Progenitor cell of endocrine pancreas (in vitro differentiated cells): ENCODE results near the gene LENEP. TPM values are rescaled to one million over a fixed set of nuclear protein-coding genes. Genes with fewer than 3 reads are reported as not detected.

Source experiments
- DNase-seq: peaks from one replicate; pipeline ENCODE4 v3.0.0; 2021; ENCODE audit warnings: low spot score; ENCODE audit not compliant: unreplicated experiment
- H3K27ac Mint-ChIP-seq: 2 replicates; pipeline ENCODE4 v1.8.0; 2021; ENCODE audit warnings: mild to moderate bottlenecking, moderate library complexity, mixed read lengths
- H3K27me3 Mint-ChIP-seq: 2 replicates; pipeline ENCODE4 v1.8.0; 2021; ENCODE audit warnings: mixed read lengths
- H3K36me3 Mint-ChIP-seq: 2 replicates; pipeline ENCODE4 v1.8.0; 2022; ENCODE audit warnings: mixed read lengths; ENCODE audit not compliant: insufficient read depth
- H3K4me1 Mint-ChIP-seq: 2 replicates; pipeline ENCODE4 v1.8.0; 2021; ENCODE audit warnings: low read depth, mixed read lengths
- H3K4me3 Mint-ChIP-seq: 2 replicates; pipeline ENCODE4 v1.8.0; 2021; ENCODE audit warnings: low read depth, mild to moderate bottlenecking, moderate library complexity, mixed read lengths
- H3K9me3 Mint-ChIP-seq: 2 replicates; pipeline ENCODE4 v1.8.0; 2021; ENCODE audit warnings: low read depth, mixed read lengths
- total RNA-seq: library from RNA; stranded (reverse); gene quantifications from 2 replicates; pipeline ENCODE4 v1.2.1, GENCODE V29; 2021
- TF ChIP-seq, protein P1 (sequence below): fragments of 200-600 bp; sonication (generic); IDR thresholded peaks from one replicate; pipeline ENCODE4 v1.5.0; 2021; ENCODE audit warnings: antibody characterized with exemption, mild to moderate bottlenecking; ENCODE audit not compliant: unreplicated experiment

The LENEP gene
- total RNA-seq, 1 donor from 2014 or later: 0.84 TPM

- no peak for DNase-seq
- Mint-ChIP-seq H3K27me3 (no peaks in the 10 kb centered on the region), H3K36me3 (no peaks in the 10 kb centered on the region), H3K27ac (peak within 1 kb of the TSS; percentile 96), H3K4me1 (peaks cover 17% of the 10 kb centered on the region), H3K4me3 (peak within 1 kb of the TSS; percentile 98), H3K9me3 (no peaks in the 10 kb centered on the region)
- TF ChIP-seq, protein P1, sequence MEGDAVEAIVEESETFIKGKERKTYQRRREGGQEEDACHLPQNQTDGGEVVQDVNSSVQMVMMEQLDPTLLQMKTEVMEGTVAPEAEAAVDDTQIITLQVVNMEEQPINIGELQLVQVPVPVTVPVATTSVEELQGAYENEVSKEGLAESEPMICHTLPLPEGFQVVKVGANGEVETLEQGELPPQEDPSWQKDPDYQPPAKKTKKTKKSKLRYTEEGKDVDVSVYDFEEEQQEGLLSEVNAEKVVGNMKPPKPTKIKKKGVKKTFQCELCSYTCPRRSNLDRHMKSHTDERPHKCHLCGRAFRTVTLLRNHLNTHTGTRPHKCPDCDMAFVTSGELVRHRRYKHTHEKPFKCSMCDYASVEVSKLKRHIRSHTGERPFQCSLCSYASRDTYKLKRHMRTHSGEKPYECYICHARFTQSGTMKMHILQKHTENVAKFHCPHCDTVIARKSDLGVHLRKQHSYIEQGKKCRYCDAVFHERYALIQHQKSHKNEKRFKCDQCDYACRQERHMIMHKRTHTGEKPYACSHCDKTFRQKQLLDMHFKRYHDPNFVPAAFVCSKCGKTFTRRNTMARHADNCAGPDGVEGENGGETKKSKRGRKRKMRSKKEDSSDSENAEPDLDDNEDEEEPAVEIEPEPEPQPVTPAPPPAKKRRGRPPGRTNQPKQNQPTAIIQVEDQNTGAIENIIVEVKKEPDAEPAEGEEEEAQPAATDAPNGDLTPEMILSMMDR: no peak
Observed at GRCh38 chr1:155002464-155003226, 9.3 kb downstream of the LENEP start, which contains the start of gene ZBTB7B. ZBTB7B (plus strand) TSS chr1:155002802; CDS start chr1:155014661, 11,859 bp downstream.

DNA sequence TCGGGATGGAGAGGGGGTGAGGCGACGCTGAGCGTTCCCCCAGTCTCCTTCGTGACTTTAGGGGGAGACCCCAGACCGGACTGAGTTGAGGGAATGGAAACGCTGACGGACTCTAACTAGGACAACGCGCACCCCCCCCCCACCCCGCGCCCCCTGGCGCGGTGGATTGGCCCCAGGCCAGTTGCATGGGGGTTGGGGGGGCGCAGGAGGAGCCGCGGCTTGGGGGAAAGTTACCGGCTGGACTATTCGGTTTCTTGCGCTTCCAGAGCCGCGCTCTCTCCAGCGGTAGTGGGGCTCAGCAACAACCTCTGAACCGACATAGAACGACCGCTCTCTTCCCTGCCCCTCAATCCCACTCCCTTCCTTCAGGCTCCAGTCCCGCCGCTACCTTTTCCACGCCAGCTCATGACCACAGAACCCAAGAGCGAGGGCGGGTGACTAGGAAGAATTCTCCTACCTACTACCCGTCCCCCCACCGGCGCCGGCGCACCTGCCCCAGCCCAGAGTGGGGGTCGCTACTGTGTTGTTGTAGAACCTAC is 9.9 kb downstream of the LENEP start:
- TF ChIP-seq, protein P1: peak; percentile 5
- no peaks in the 10 kb centered on the region for H3K27me3 Mint-ChIP-seq
- H3K4me3 Mint-ChIP-seq: peak overlapping the region; percentile 98
- H3K36me3 Mint-ChIP-seq: no peaks in the 10 kb centered on the region
- H3K27ac Mint-ChIP-seq: peak overlapping the region; percentile 96
- no peaks in the 10 kb centered on the region for H3K9me3 Mint-ChIP-seq
- H3K4me1 Mint-ChIP-seq: peaks cover 17% of the 10 kb centered on the region
- DNase-seq: no peak

DNA sequence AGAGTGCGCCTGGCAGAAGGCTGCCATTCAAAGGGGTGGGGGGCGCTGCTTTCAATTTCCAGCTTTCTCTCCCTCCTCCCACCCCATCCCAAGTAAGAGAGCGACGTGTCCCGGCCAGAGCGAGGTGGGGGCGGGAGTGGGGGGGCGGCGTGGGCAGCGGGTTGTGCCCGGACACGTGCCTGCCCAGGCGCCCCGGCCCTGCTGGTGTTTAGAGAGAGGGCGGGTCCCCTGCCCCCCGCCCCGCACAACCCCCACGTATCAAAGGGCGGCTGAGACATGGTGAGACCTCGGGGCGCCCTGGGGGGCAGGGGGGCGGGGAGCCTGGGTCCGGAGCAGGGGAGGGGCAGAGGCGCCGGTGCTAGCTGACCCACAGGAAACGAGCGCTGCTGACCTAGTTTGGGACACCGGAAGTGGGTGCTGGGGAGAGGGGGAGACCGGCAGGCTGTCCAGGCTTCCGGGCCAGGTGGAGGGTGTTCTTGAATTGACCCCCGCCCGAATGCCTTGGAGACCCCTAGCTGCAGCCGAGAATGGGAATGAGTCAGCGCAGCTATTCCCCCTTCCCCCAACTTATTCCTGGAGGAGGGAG is 10.5 kb downstream of the LENEP start:
- Mint-ChIP-seq H3K4me3 (peak overlapping the region; percentile 98), H3K4me1 (peaks cover 19% of the 10 kb centered on the region), H3K27ac (peak overlapping the region; percentile 91), H3K9me3 (no peaks in the 10 kb centered on the region), H3K36me3 (no peaks in the 10 kb centered on the region), H3K27me3 (no peaks in the 10 kb centered on the region)
- TF ChIP-seq, protein P1: peak; percentile 3
- DNase-seq: no peak

- no peaks in the 10 kb centered on the region for H3K36me3 Mint-ChIP-seq
- no peak for DNase-seq
- TF ChIP-seq, protein P1: no peak
- H3K9me3 Mint-ChIP-seq: no peaks in the 10 kb centered on the region
- peaks cover 18% of the 10 kb centered on the region for H3K4me1 Mint-ChIP-seq
- H3K4me3 Mint-ChIP-seq: peak overlapping the region; percentile 98
- H3K27me3 Mint-ChIP-seq: no peaks in the 10 kb centered on the region
- peak overlapping the region; percentile 85 for H3K27ac Mint-ChIP-seq
Observed at GRCh38 chr1:155004352-155005075, 11.1 kb downstream of the LENEP start.
